ENCODE results near the gene RRN3. TPM values are rescaled to one million over a fixed set of nuclear protein-coding genes. Genes with fewer than 3 reads are reported as not detected.

Gene RRN3
- total and polyA plus RNA-seq, 9 of the 15 experiments (the other 6 are each of a cell fraction or from before 2014, with no cell fraction given) = 22.2 to 49.5 (median 28.4) TPM

DNA sequence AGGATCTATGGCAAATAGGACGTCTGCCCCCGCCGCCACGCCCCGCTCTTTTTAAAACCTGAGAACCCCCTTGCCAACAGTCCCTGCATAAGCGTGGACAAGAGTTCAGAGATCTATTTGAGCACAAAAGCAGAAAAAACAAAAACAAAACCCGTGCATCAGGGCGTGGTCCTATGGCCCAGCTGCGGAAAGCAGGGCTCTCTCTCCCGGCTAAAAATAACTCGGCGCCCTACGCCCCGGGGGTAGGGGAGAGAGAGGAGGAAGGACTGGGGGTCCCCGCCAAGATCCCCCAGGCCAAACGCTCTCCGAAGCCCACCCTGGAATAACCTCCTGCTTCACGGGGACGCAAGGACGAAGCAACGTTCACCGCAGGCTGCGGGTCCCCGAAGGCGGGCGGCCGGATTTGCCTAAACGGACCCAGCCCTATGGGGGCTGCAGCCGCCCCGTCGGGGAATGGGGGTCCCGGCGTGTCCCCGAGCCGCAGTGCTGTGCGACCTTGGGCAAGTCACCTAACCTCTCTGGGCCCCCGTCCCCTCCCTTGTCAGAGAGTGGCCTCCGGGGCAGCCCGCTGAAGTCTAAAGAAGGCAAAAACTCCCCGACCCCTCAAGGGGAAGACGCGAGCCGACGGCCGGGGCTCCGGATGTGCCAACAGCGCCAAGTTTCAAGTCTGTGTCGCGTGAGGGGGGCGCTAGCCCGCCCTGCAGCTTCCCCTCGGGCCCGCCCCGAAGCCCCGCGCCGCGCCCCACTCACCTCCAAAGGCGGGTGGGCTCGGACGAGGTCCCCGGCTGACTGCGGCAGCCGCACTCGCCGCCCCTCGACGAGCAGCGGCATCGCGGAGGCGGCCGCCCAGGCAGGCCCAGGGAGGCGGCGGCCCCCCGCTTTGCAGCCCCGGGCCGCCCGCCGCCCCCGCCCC is 38.7 kb downstream of the RRN3 start:
- Histone ChIP-seq H4K20me1 (replicated peaks; ENCODE audit: control insufficient read depth, insufficient read depth, low read length) (no peaks in the 10 kb centered on the region), H3K79me2 (ENCODE audit: control insufficient read depth, insufficient read depth, low read length) (peaks cover 11% of the 10 kb centered on the region; the same call in 1 of the 3 replicates), H3K27ac (ENCODE audit: extremely low read depth, low read depth, low read length) (peak overlapping the region; percentile 65; the same call in 2 of the 3 replicates), H3K27me3 (ENCODE audit: control insufficient read depth in 2 of 2, insufficient read depth in 2 of 2, low read length in 2 of 2) (no peaks in the 10 kb centered on the region), H3K9ac (ENCODE audit: insufficient read depth in 1 of 2, low read depth in 2 of 2, low read length in 2 of 2) (peak overlapping the region; percentile 73 to 92; a peak in 3 of 4 replicates), H3K4me2 (ENCODE audit: insufficient read depth, low read length) (peak overlapping the region; percentile 82), H3K9me1 (ENCODE audit: control insufficient read depth, insufficient read depth, low read length) (no peaks in the 10 kb centered on the region), H3K9me3 (replicated peaks; ENCODE audit: control insufficient read depth, insufficient read depth, low read depth, low read length) (peaks cover 5% of the 10 kb centered on the region; the same call in 1 of the 2 replicates), H2AFZ (ENCODE audit: low read depth, low read length) (peak overlapping the region; percentile 87), H3K4me3 (peak overlapping the region; percentile 94), H3K36me3 (ENCODE audit: control insufficient read depth, insufficient read depth, low read length) (peaks cover 18% of the 10 kb centered on the region; the same call in 2 of the 3 replicates), H3K4me1 (replicated peaks in 1 of 2; ENCODE audit: control insufficient read depth in 2 of 2, insufficient read depth in 2 of 2, low read length in 2 of 2) (peaks cover 2 to 20% of the 10 kb centered on the region in 2 experiments; a peak in 3 of 5 replicates)
- in situ Hi-C loops (cut with MboI) = loop anchor here (25.0 kb wide), 1 partner anchor 168 kb away; no protein-coding TSS in a partner anchor
- no peak; the same call in 2 of the 3 replicates for ATAC-seq
- ChIA-PET CTCF (ENCODE audit: low intra/inter-chr PET ratio) (no interaction called here), POLR2A (no interaction called here)
- intact Hi-C loops (cut with micrococcal nuclease) = no loop called here
- 10% methylated on average over 53 of the region's 81 CpGs for WGBS (ENCODE audit: insufficient coverage, low coverage, missing lambda C conversion rate)
- peak; percentile 26 to 34 (median 27) for DNase-seq (ENCODE audit: extremely low read depth in 1 of 4, low spot score in 3 of 4)
- FAIRE-seq = no peak
- BruUV-seq (replicated peaks) = no TSS peak
- TF ChIP-seq POLR2AphosphoS2 (IDR thresholded peaks at IDR 0.05; ENCODE audit: low read length) (no peak), CEBPG (CRISPR knock-in tag; IDR thresholded peaks at IDR 0.05) (no peak), CEBPG (tag; conservative IDR thresholded peaks at IDR 0.05 in 1 of 2, IDR thresholded peaks at IDR 0.05 in 1 of 2) (no peak), FOS (IDR thresholded peaks at IDR 0.05; ENCODE audit: extremely low read depth, insufficient read length) (no peak), FIP1L1 (IDR thresholded peaks at IDR 0.05; ENCODE audit: low read depth, low read length, poor library complexity, severe bottlenecking) (no peak), SNRNP70 (optimal IDR thresholded peaks at IDR 0.05; ENCODE audit: low read depth, low read length) (no peak), BHLHE40 (IDR thresholded peaks at IDR 0.05; ENCODE audit: low read length) (peak; percentile 65; the same call in 1 of the 2 replicates), PRPF4 (IDR thresholded peaks at IDR 0.05; ENCODE audit: insufficient read depth, low read depth, low read length, poor library complexity, severe bottlenecking) (no peak), L3MBTL2 (IDR thresholded peaks at IDR 0.05) (no peak), ZFP36 (IDR thresholded peaks at IDR 0.05; ENCODE audit: low read depth, low read length, partially characterized antibody) (peak; percentile 96), KHSRP (IDR thresholded peaks at IDR 0.05) (no peak), HDAC1 (IDR thresholded peaks at IDR 0.05) (peak in 1 of 2 experiments; percentile 70; a peak in 2 of 4 replicates), SIN3A (IDR thresholded peaks at IDR 0.05; ENCODE audit: borderline replicate concordance in 2 of 2, control insufficient read depth in 1 of 2, low read depth in 2 of 2, low read length in 2 of 2) (peak in 1 of 2 experiments; percentile 33; a peak in 1 of 4 replicates), MYBL2 (IDR thresholded peaks at IDR 0.05; ENCODE audit: low read depth) (no peak), MYBL2 (CRISPR knock-in tag; IDR thresholded peaks at IDR 0.05; ENCODE audit: borderline replicate concordance) (no peak)
- TF ChIP-seq, protein P1, sequence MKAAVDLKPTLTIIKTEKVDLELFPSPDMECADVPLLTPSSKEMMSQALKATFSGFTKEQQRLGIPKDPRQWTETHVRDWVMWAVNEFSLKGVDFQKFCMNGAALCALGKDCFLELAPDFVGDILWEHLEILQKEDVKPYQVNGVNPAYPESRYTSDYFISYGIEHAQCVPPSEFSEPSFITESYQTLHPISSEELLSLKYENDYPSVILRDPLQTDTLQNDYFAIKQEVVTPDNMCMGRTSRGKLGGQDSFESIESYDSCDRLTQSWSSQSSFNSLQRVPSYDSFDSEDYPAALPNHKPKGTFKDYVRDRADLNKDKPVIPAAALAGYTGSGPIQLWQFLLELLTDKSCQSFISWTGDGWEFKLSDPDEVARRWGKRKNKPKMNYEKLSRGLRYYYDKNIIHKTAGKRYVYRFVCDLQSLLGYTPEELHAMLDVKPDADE (conservative IDR thresholded peaks at IDR 0.05; ENCODE audit: control insufficient read depth, low read depth, low read length) = no peak
- TF ChIP-seq, protein P2, sequence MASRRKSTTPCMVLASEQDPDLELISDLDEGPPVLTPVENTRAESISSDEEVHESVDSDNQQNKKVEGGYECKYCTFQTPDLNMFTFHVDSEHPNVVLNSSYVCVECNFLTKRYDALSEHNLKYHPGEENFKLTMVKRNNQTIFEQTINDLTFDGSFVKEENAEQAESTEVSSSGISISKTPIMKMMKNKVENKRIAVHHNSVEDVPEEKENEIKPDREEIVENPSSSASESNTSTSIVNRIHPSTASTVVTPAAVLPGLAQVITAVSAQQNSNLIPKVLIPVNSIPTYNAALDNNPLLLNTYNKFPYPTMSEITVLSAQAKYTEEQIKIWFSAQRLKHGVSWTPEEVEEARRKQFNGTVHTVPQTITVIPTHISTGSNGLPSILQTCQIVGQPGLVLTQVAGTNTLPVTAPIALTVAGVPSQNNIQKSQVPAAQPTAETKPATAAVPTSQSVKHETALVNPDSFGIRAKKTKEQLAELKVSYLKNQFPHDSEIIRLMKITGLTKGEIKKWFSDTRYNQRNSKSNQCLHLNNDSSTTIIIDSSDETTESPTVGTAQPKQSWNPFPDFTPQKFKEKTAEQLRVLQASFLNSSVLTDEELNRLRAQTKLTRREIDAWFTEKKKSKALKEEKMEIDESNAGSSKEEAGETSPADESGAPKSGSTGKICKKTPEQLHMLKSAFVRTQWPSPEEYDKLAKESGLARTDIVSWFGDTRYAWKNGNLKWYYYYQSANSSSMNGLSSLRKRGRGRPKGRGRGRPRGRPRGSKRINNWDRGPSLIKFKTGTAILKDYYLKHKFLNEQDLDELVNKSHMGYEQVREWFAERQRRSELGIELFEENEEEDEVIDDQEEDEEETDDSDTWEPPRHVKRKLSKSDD (conservative IDR thresholded peaks at IDR 0.05; ENCODE audit: low read length) = no peak
